ENCODE data around the gene PCCA.

DNA sequence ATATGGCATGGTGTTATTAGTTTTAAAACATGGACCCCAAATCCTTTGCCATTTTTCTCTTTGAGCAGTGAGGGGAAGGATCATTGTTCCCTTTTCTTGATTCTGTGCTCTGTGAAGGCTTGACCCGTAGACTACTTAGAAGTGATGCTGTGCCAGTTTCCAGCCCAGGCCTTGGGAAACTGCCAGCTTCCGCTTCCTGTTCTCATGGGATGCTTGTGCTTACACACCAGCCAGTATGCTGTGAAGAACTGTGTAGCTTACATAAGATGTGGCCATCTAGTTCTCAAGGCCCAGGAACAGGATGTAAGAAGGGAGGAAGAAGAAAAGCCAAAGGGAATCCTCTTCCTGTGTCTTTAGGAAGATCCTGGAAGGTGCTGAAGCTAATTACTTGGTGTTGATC lies 180.9 kb downstream of the PCCA start:
- TF ChIP-seq, protein P1, sequence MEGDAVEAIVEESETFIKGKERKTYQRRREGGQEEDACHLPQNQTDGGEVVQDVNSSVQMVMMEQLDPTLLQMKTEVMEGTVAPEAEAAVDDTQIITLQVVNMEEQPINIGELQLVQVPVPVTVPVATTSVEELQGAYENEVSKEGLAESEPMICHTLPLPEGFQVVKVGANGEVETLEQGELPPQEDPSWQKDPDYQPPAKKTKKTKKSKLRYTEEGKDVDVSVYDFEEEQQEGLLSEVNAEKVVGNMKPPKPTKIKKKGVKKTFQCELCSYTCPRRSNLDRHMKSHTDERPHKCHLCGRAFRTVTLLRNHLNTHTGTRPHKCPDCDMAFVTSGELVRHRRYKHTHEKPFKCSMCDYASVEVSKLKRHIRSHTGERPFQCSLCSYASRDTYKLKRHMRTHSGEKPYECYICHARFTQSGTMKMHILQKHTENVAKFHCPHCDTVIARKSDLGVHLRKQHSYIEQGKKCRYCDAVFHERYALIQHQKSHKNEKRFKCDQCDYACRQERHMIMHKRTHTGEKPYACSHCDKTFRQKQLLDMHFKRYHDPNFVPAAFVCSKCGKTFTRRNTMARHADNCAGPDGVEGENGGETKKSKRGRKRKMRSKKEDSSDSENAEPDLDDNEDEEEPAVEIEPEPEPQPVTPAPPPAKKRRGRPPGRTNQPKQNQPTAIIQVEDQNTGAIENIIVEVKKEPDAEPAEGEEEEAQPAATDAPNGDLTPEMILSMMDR (IDR thresholded peaks at IDR 0.05; ENCODE audit: borderline replicate concordance, extremely low read depth, low read length, poor library complexity, severe bottlenecking), result no peak
- TF ChIP-seq EZH2 (IDR thresholded peaks at IDR 0.05; ENCODE audit: borderline replicate concordance, low read depth, low read length, severe bottlenecking), result no peak

Data from DND-41 (cell line).